ENCODE results near the gene IGFL4. TPM values are rescaled to one million over a fixed set of nuclear protein-coding genes. Genes with fewer than 3 reads are reported as not detected.

IGFL4 gene
- total and polyA plus RNA-seq, 2 of the 4 experiments (the other 2 are of a cell fraction), result not detected

GRCh38 chr19:46033401-46033800 lies 7.4 kb downstream of the IGFL4 start:
- Histone ChIP-seq H3K4me1 (ENCODE audit: control insufficient read depth, insufficient read depth, low read length) (no peaks in the 10 kb centered on the region), H3K27me3 (ENCODE audit: control insufficient read depth, insufficient read depth, low read length) (peaks cover 26% of the 10 kb centered on the region), H2AFZ (replicated peaks; ENCODE audit: low read length, poor library complexity) (no peak overlapping the region), H3K9ac (ENCODE audit: low read depth, low read length) (no peak overlapping the region), H4K91ac (ENCODE audit: insufficient read depth, low read depth, low read length) (no peak overlapping the region), H3K27ac (ENCODE audit: insufficient read depth, low read length) (no peak overlapping the region), H3K4me2 (ENCODE audit: low read depth, low read length) (no peak overlapping the region), H4K20me1 (ENCODE audit: insufficient read depth, low read length) (no peaks in the 10 kb centered on the region), H2BK15ac (ENCODE audit: low read depth, low read length) (no peak overlapping the region), H2BK20ac (ENCODE audit: low read depth, low read length) (no peak overlapping the region), H3K9me3 (ENCODE audit: control insufficient read depth, insufficient read depth, low read length) (no peaks in the 10 kb centered on the region), H3K4me3 (ENCODE audit: insufficient read depth, low read depth, low read length) (no peak overlapping the region), H3K56ac (ENCODE audit: extremely low read depth, insufficient read depth, low read length) (no peak overlapping the region), H3K9me1 (ENCODE audit: insufficient read depth, low read length) (no peaks in the 10 kb centered on the region), H2BK5ac (ENCODE audit: low read depth, low read length, poor library complexity, severe bottlenecking) (no peak overlapping the region), H3K14ac (replicated peaks; ENCODE audit: low read depth, low read length) (no peak overlapping the region), H4K8ac (ENCODE audit: low read depth in 2 of 2, low read length in 2 of 2) (no peak overlapping the region), H3K79me1 (ENCODE audit: low read depth in 1 of 2, low read length in 2 of 2) (no peaks in the 10 kb centered on the region), H2AK5ac (ENCODE audit: low read depth, low read length) (no peak overlapping the region), H2AK9ac (replicated peaks; ENCODE audit: low read depth, low read length, poor library complexity) (no peak overlapping the region), H3K4ac (ENCODE audit: low read depth, low read length) (no peak overlapping the region), H3K18ac (ENCODE audit: low read depth, low read length) (no peak overlapping the region), H3K23ac (ENCODE audit: low read depth, low read length) (no peak overlapping the region), H2BK120ac (ENCODE audit: low read depth, low read length) (no peak overlapping the region), H3K36me3 (ENCODE audit: control insufficient read depth, insufficient read depth, low read length) (no peaks in the 10 kb centered on the region), H4K5ac (ENCODE audit: low read depth, low read length) (no peak overlapping the region)
- WGBS, 2 experiments (ENCODE audit: extremely low coverage in 2 of 2, insufficient read length in 1 of 2), result 90% methylated on average over 7 of the region's 11 CpGs; no CpG with 5 or more reads in 1 of the 2 experiments
- ChIA-PET CTCF (interaction anchor here (1.7 kb wide), 1 partner anchor 43 kb away, joined by 8 read pairs; no protein-coding TSS in a partner anchor), POLR2A (ENCODE audit: unreplicated experiment) (no interaction called here)
- DNase-seq, result no peak
- intact Hi-C loops (cut with micrococcal nuclease), result no loop called here
- BruUV-seq (replicated peaks), result no TSS peak
- no peak for ATAC-seq (ENCODE audit: low read depth)
- TF ChIP-seq ELK1 (IDR thresholded peaks at IDR 0.05; ENCODE audit: borderline replicate concordance, low read depth, low read length) (no peak), CTCF (conservative IDR thresholded peaks at IDR 0.05; ENCODE audit: low read depth, low read length) (no peak), MXI1 (IDR thresholded peaks at IDR 0.05; ENCODE audit: borderline replicate concordance, low read depth, low read length) (no peak), CHD1 (IDR thresholded peaks at IDR 0.05; ENCODE audit: low read depth, low read length) (no peak), FOS (IDR thresholded peaks at IDR 0.05; ENCODE audit: low read depth, low read length) (no peak), MAFK (IDR thresholded peaks at IDR 0.05; ENCODE audit: low read depth, low read length) (no peak), NFE2L2 (IDR thresholded peaks at IDR 0.05; ENCODE audit: low read depth, low read length) (no peak), USF2 (IDR thresholded peaks at IDR 0.05; ENCODE audit: low read depth, low read length) (no peak), RFX5 (IDR thresholded peaks at IDR 0.05; ENCODE audit: low read depth, low read length) (no peak), RAD21 (IDR thresholded peaks at IDR 0.05; ENCODE audit: low read length) (no peak), MAZ (IDR thresholded peaks at IDR 0.05; ENCODE audit: borderline replicate concordance, low read depth, low read length) (no peak)
- in situ Hi-C loops (cut with MboI; ENCODE audit: low sequenced_read_pairs), result no loop called here
- dilution Hi-C loops (cut with HindIII; ENCODE audit: low sequenced_read_pairs, unreplicated experiment), result no loop called here
